Measurements from ENCODE around the gene ATE1.

GRCh38 chr10:121818599-121818998 lies 109.2 kb downstream of the ATE1 start:
- TF ChIP-seq POLR2A (IDR thresholded peaks at IDR 0.05; ENCODE audit: low read length) (no peak), GATA1 (IDR thresholded peaks at IDR 0.05; ENCODE audit: low read depth, low read length) (no peak)

Data from erythroblast (primary cell).